Measurements from ENCODE around the gene AFAP1L2. TPM values are rescaled to one million over a fixed set of nuclear protein-coding genes. Genes with fewer than 3 reads are reported as not detected.

Gene AFAP1L2
- total RNA-seq, 4 donors from 2014 or later = 20.5 to 29.5 (median 23.9) TPM

DNA sequence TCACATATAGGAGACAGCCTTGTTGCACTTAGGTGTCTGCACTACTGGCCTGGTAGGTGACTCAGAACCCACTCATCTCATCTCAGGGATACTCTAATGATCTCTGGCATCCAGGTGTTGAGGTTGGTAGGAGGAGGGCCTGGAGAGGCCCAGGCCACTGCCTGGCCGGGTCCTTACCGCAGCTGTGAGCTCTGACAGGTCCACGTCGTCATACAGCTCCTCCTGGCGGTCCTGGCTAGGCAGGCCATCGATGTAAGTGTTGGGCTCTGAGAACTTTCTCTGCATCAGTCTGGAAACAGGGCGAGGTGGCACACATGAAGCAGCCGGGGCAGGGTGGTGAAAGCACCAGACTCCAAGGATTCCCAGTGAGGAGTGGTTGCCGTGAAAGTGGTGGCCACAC is 103.1 kb downstream of the AFAP1L2 start:
- ATAC-seq = no peak
- Histone ChIP-seq H3K27me3 (no peaks in the 10 kb centered on the region), H3K4me1 (peaks cover 0 to 25% (median 15%) of the 10 kb centered on the region in 3 donors), H3K36me3 (peaks cover 0 to 53% of the 10 kb centered on the region in 2 donors), H3K27ac (peak overlapping the region in 1 of 4 donors; percentile 19), H3K9me3 (peaks cover 0 to 8% (median 0%) of the 10 kb centered on the region in 3 donors), H3K4me3 (no peak overlapping the region)
- 100% methylated on average over 1 of the region's 9 CpGs; no CpG with 5 or more reads in 1 of the 2 donors for WGBS, 2 donors (ENCODE audit: low coverage in 1 of 2)
- no peak for TF ChIP-seq EP300 (IDR thresholded peaks at IDR 0.05)
- no peak for TF ChIP-seq POLR2AphosphoS5 (IDR thresholded peaks at IDR 0.05)
- TF ChIP-seq, protein P1, sequence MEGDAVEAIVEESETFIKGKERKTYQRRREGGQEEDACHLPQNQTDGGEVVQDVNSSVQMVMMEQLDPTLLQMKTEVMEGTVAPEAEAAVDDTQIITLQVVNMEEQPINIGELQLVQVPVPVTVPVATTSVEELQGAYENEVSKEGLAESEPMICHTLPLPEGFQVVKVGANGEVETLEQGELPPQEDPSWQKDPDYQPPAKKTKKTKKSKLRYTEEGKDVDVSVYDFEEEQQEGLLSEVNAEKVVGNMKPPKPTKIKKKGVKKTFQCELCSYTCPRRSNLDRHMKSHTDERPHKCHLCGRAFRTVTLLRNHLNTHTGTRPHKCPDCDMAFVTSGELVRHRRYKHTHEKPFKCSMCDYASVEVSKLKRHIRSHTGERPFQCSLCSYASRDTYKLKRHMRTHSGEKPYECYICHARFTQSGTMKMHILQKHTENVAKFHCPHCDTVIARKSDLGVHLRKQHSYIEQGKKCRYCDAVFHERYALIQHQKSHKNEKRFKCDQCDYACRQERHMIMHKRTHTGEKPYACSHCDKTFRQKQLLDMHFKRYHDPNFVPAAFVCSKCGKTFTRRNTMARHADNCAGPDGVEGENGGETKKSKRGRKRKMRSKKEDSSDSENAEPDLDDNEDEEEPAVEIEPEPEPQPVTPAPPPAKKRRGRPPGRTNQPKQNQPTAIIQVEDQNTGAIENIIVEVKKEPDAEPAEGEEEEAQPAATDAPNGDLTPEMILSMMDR (IDR thresholded peaks at IDR 0.05) = no peak
- TF ChIP-seq POLR2A (IDR thresholded peaks at IDR 0.05) = no peak

DNA sequence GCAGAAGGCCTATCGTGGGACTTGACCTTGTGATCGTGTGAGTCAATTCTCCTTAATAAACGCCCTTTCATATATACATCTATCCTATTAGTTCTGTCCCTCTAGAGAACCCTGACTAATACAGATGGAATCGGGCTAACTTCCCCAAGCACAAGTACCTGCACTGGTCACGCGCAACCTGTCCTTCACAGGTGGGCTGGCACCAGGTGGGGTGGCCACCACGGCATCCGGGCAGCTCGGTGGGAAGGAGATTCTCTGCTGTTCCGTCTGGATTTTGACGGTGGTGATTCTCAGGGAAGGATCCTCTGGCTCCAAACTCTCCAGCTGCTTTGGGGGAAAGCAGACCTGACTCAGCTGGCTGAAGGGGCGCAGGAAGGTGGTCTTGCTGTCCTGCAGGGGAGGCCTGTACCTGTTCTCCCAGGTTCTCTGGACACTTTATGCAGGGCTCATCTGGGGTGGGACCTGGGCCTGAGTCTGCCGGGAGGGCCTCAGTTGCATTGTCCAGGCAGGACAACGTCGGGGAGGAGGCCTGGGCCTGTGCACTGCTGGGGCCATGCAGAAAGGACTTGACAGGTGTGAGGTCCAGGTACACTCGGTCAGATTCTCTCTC is 104.2 kb downstream of the AFAP1L2 start:
- no peak for ATAC-seq
- 83 to 93% methylated on average over 2 to 7 of the region's 16 CpGs for WGBS, 2 donors (ENCODE audit: low coverage in 1 of 2)

DNA sequence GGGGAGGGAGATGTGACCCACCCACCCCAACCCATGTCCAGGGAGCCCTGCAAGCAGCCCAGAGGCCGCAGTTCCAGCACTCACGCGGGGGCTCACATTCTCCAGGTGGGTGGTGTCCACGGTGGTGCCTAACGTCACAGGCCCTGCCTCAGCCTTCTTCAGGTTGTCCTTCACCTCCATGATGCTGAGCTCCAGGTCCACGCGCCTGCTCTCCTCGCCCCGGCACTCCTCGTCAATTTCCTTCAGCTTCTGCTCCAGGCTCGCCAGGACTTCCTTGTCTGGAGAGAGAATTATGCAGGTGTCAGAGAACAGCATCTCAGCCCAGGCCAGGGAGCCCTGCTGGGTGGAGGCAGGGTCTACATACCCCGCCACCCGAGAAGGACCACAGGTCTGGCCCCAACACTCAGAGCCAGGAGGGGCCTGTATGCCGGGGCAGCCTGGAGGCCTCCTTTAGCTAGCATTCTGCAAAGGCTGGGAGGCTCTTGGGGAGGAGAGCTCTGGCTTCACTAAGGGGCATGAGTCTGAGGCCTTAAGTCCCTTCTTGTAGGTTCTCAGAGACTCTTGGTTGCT is 107.1 kb downstream of the AFAP1L2 start:
- Histone ChIP-seq H3K27me3 (no peaks in the 10 kb centered on the region), H3K4me1 (peaks cover 0 to 5% (median 5%) of the 10 kb centered on the region in 3 donors), H3K27ac (no peak overlapping the region), H3K9me3 (peaks cover 0 to 21% (median 2%) of the 10 kb centered on the region in 3 donors), H3K4me3 (no peak overlapping the region), H3K36me3 (peaks cover 0 to 66% of the 10 kb centered on the region in 2 donors)
- ATAC-seq = no peak
- 90% methylated on average over 4 of the region's 14 CpGs; no CpG with 5 or more reads in 1 of the 2 donors for WGBS, 2 donors (ENCODE audit: low coverage in 1 of 2)
- TF ChIP-seq EP300 (IDR thresholded peaks at IDR 0.05) (no peak), POLR2A (IDR thresholded peaks at IDR 0.05) (no peak), POLR2AphosphoS5 (IDR thresholded peaks at IDR 0.05) (no peak)
- TF ChIP-seq, protein P1 (IDR thresholded peaks at IDR 0.05) = no peak

More for the DNA sequence above, 104.2 kb downstream of the AFAP1L2 start:
- Histone ChIP-seq H3K9me3 (peaks cover 0 to 18% (median 2%) of the 10 kb centered on the region in 3 donors), H3K27me3 (no peaks in the 10 kb centered on the region), H3K4me3 (no peak overlapping the region), H3K27ac (no peak overlapping the region), H3K36me3 (peaks cover 0 to 63% of the 10 kb centered on the region in 2 donors), H3K4me1 (peaks cover 0 to 20% (median 15%) of the 10 kb centered on the region in 3 donors)
- TF ChIP-seq, protein P1 (IDR thresholded peaks at IDR 0.05) = no peak
- TF ChIP-seq POLR2AphosphoS5 (IDR thresholded peaks at IDR 0.05) (no peak), POLR2A (IDR thresholded peaks at IDR 0.05) (no peak), EP300 (IDR thresholded peaks at IDR 0.05) (no peak)

DNA sequence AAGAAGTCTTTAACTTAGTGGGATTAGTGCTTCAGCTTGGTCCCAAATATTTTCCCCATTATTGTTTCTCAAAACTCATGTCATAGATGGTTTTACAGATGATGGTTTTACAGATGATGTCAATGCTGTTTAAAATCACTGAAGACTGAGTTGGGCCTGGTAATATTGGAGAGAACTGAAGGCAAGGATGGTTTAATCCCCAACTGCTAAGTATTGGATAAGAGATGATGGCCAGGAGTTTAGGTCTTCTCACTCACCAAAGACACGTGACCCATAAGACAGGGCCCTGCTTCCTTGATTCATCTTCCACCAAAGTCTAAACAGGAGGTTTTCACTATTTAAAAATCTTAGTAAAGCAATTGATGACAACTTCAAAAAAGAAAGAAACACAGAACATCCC is 108.9 kb downstream of the AFAP1L2 start:
- peaks cover 0 to 21% (median 2%) of the 10 kb centered on the region in 3 donors for H3K9me3 ChIP-seq
- no peak for ATAC-seq
- H3K27ac ChIP-seq = no peak overlapping the region
- H3K36me3 ChIP-seq = peaks cover 0 to 68% of the 10 kb centered on the region in 2 donors
- no peaks in the 10 kb centered on the region for H3K4me1 ChIP-seq
- no peak overlapping the region for H3K4me3 ChIP-seq
- TF ChIP-seq POLR2A (IDR thresholded peaks at IDR 0.05) (no peak), POLR2AphosphoS5 (IDR thresholded peaks at IDR 0.05) (no peak), EP300 (IDR thresholded peaks at IDR 0.05) (no peak)
- TF ChIP-seq, protein P1 (IDR thresholded peaks at IDR 0.05) = no peak
- no peaks in the 10 kb centered on the region for H3K27me3 ChIP-seq
- WGBS, 2 donors (ENCODE audit: low coverage in 1 of 2) = 0% methylated on average over 1 of the region's 1 CpG

DNA sequence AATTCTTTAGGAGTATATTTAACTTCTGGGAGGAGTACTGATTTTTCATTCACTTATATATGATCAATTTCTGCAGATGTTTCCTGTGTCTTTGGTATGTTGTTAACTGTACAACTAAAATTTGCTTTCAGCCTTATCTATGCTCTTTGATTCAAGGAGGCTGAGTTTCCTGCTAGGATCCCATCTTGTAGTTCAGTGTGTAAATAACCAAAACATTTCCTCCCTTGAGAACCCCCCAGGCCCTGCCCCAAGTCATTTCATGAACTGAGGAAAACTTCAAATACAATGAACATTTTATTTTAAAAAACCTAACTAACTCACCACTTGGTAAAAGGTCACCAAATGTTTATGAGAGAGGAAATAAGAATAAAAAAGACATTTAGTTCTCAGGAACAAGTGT is 109.8 kb downstream of the AFAP1L2 start:
- Histone ChIP-seq H3K36me3 (peaks cover 0 to 60% of the 10 kb centered on the region in 2 donors), H3K27ac (no peak overlapping the region), H3K4me1 (no peaks in the 10 kb centered on the region), H3K4me3 (no peak overlapping the region), H3K9me3 (peaks cover 0 to 21% (median 2%) of the 10 kb centered on the region in 3 donors), H3K27me3 (no peaks in the 10 kb centered on the region)
- ATAC-seq = no peak
- TF ChIP-seq POLR2A (IDR thresholded peaks at IDR 0.05) (no peak), EP300 (IDR thresholded peaks at IDR 0.05) (no peak)
- TF ChIP-seq, protein P1 (IDR thresholded peaks at IDR 0.05) = no peak
